Measurements from ENCODE around the gene FSD1L. TPM values are rescaled to one million over a fixed set of nuclear protein-coding genes. Genes with fewer than 3 reads are reported as not detected.

FSD1L gene
- total RNA-seq, 1 donor from 2014 or later, result 5.6 TPM

DNA sequence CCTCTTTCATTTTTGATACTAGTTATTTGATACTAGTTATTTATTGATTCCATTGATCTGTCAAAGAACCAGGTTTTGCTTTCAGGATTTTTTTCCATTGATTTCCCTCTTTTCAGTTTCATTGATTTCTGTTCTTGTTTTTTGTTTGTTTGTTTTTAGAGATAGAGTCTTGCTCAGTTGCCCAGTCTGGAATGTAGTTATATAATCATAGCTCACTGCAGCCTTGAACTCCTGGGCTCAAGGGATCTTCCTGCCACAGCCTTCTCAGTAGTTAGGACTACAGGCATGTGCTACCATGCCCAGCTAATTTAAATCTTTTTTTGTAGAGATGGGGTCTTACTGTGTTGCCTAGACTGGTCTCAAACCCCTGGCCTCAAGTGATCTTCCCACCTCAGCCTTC, 49.9 kb downstream of the FSD1L start:
- TF ChIP-seq, protein P1, sequence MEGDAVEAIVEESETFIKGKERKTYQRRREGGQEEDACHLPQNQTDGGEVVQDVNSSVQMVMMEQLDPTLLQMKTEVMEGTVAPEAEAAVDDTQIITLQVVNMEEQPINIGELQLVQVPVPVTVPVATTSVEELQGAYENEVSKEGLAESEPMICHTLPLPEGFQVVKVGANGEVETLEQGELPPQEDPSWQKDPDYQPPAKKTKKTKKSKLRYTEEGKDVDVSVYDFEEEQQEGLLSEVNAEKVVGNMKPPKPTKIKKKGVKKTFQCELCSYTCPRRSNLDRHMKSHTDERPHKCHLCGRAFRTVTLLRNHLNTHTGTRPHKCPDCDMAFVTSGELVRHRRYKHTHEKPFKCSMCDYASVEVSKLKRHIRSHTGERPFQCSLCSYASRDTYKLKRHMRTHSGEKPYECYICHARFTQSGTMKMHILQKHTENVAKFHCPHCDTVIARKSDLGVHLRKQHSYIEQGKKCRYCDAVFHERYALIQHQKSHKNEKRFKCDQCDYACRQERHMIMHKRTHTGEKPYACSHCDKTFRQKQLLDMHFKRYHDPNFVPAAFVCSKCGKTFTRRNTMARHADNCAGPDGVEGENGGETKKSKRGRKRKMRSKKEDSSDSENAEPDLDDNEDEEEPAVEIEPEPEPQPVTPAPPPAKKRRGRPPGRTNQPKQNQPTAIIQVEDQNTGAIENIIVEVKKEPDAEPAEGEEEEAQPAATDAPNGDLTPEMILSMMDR (IDR thresholded peaks at IDR 0.05; ENCODE audit: unreplicated experiment), result no peak
- Mint-ChIP-seq H3K9me3 (ENCODE audit: unreplicated experiment) (no peaks in the 10 kb centered on the region), H3K27me3 (ENCODE audit: unreplicated experiment) (no peaks in the 10 kb centered on the region), H3K4me1 (ENCODE audit: unreplicated experiment) (peaks cover 2% of the 10 kb centered on the region), H3K4me3 (ENCODE audit: unreplicated experiment) (no peak overlapping the region), H3K27ac (ENCODE audit: unreplicated experiment) (no peak overlapping the region), H3K36me3 (ENCODE audit: low read depth, unreplicated experiment) (peaks cover 10% of the 10 kb centered on the region)
- no peak for DNase-seq (ENCODE audit: low spot score)

DNA sequence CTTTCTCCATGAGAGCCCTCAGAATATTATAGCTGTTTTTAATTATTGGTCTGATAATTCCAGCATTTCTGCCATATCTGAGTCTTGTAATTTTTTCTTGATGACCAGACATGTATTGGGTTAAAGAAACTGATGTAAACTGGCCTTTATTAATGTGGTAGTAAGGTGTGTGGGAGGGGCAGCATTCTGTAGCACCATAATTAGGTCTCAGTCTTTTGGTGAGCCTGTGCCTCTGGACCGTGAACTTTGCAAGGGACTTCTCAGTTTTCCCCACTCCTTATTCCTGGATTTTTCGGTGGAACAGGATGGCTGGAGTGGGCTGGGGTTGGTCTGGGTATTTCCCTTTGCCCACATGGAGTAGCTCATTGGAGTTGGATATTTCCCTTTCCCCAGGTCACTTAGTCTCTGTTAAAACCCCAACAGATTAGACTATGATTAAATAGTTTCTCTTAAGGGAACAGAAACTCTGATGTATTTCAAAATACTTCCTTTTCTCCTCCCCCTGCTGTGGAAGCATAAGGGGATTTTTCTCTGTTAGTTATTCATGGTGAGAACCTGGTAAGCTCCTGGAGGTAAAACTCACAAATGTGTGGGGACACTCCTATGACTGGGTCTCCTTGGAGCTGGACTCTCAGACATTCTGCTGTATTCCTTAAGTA, 52.4 kb downstream of the FSD1L start:
- Mint-ChIP-seq H3K9me3 (ENCODE audit: unreplicated experiment) (no peaks in the 10 kb centered on the region), H3K4me3 (ENCODE audit: unreplicated experiment) (no peak overlapping the region), H3K27me3 (ENCODE audit: unreplicated experiment) (no peaks in the 10 kb centered on the region), H3K4me1 (ENCODE audit: unreplicated experiment) (peaks cover 2% of the 10 kb centered on the region), H3K36me3 (ENCODE audit: low read depth, unreplicated experiment) (peaks cover 10% of the 10 kb centered on the region), H3K27ac (ENCODE audit: unreplicated experiment) (no peak overlapping the region)
- TF ChIP-seq, protein P1 (IDR thresholded peaks at IDR 0.05; ENCODE audit: unreplicated experiment), result no peak
- no peak for DNase-seq (ENCODE audit: low spot score)

DNA sequence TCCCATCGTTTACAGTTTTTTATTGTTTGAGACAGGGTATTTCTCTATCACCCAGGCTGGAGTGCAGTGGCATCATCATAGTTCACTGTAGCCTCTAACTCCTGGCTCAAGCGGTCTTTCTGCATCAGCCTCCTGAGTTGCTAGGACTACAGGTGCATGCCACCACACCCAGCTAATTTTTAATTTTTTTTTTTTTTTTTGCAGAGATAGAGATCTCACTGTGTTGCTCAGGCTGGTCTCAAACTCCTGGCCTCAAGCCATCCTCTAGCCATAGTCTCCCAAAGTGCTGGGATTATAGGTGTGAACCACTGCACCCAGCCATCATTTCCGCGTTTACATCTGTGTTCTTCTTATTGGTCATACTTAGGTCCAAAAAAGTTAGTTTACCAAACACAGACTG, 53.6 kb downstream of the FSD1L start:
- H3K4me1 Mint-ChIP-seq (ENCODE audit: unreplicated experiment), result no peaks in the 10 kb centered on the region
- TF ChIP-seq, protein P1 (IDR thresholded peaks at IDR 0.05; ENCODE audit: unreplicated experiment), result no peak
- no peaks in the 10 kb centered on the region for H3K27me3 Mint-ChIP-seq (ENCODE audit: unreplicated experiment)
- peaks cover 2% of the 10 kb centered on the region for H3K36me3 Mint-ChIP-seq (ENCODE audit: low read depth, unreplicated experiment)
- no peaks in the 10 kb centered on the region for H3K9me3 Mint-ChIP-seq (ENCODE audit: unreplicated experiment)
- no peak for DNase-seq (ENCODE audit: low spot score)
- no peak overlapping the region for H3K27ac Mint-ChIP-seq (ENCODE audit: unreplicated experiment)
- H3K4me3 Mint-ChIP-seq (ENCODE audit: unreplicated experiment), result no peak overlapping the region

DNA sequence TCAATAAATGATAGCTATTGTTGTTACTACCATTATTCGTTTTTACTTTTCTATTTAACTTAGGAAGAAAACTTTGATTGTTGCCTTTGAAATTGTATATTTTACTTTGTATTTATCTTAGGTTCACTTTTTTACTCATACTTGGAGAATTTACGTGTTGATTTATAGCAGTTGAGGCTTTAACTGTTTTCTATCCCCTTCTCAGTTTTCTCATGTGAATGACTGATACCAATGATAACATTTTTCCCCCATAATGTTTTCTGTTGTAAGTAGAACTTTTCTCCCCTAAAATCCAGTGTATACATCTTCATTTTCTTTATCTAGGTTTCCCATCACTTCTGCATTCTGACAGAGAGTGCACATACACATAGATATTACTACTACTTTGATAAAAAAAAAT, 54.4 kb downstream of the FSD1L start:
- no peaks in the 10 kb centered on the region for H3K36me3 Mint-ChIP-seq (ENCODE audit: low read depth, unreplicated experiment)
- DNase-seq (ENCODE audit: low spot score), result no peak
- H3K4me3 Mint-ChIP-seq (ENCODE audit: unreplicated experiment), result no peak overlapping the region
- no peaks in the 10 kb centered on the region for H3K4me1 Mint-ChIP-seq (ENCODE audit: unreplicated experiment)
- no peaks in the 10 kb centered on the region for H3K9me3 Mint-ChIP-seq (ENCODE audit: unreplicated experiment)
- TF ChIP-seq, protein P1 (IDR thresholded peaks at IDR 0.05; ENCODE audit: unreplicated experiment), result no peak
- H3K27ac Mint-ChIP-seq (ENCODE audit: unreplicated experiment), result no peak overlapping the region
- H3K27me3 Mint-ChIP-seq (ENCODE audit: unreplicated experiment), result no peaks in the 10 kb centered on the region

DNA sequence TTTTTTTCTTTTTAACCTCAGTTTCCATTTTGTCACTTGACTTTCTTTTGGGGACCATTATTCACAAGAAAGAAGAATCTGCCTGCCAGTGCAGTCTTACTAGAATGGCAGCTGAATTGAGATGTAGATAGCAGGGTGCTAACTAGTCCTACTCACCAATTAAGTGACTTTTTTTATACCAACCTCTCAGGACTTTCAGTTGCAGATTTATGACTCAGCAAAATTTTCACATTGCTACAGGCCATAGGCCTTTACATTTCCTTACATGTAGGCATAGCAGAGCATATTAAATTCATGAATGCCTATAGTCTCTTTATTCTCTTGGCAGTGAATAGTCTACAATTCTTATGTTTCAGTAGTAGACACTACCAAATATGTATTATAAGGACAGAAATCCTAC, 56.0 kb downstream of the FSD1L start:
- H3K36me3 Mint-ChIP-seq (ENCODE audit: low read depth, unreplicated experiment), result no peaks in the 10 kb centered on the region
- H3K9me3 Mint-ChIP-seq (ENCODE audit: unreplicated experiment), result no peaks in the 10 kb centered on the region
- no peak overlapping the region for H3K27ac Mint-ChIP-seq (ENCODE audit: unreplicated experiment)

More for the DNA sequence above, 56.0 kb downstream of the FSD1L start:
- H3K4me1 Mint-ChIP-seq (ENCODE audit: unreplicated experiment), result no peaks in the 10 kb centered on the region
- DNase-seq (ENCODE audit: low spot score), result no peak
- H3K27me3 Mint-ChIP-seq (ENCODE audit: unreplicated experiment), result no peaks in the 10 kb centered on the region
- no peak overlapping the region for H3K4me3 Mint-ChIP-seq (ENCODE audit: unreplicated experiment)
- TF ChIP-seq, protein P1 (IDR thresholded peaks at IDR 0.05; ENCODE audit: unreplicated experiment), result no peak

Data from endothelial cell (in vitro differentiated cells).